K562 (cell line): ENCODE results near the gene KAZN.

Source experiments
- CBFA2T3 ChIP-seq: fragments of 450-650 bp; IDR thresholded peaks from 2 replicates; pipeline ENCODE4 v1.6.1; 2017
- E2F1 ChIP-seq: sonication (generic); formaldehyde crosslinking; IDR thresholded peaks from 2 replicates; pipeline ENCODE4 v1.8.1; 2023; ENCODE audit warnings: mild to moderate bottlenecking, missing genetic modification reagents, moderate library complexity
- E2F8 ChIP-seq: fragments of 450-650 bp; IDR thresholded peaks from 2 replicates; pipeline ENCODE4 v1.7.1; 2018; ENCODE audit warnings: mild to moderate bottlenecking, low read depth; ENCODE audit not compliant: partially characterized antibody
- SFPQ ChIP-seq: fragments of 200-400 bp; formaldehyde crosslinking; IDR thresholded peaks from 2 replicates; pipeline ENCODE4 v1.6.1; 2017; ENCODE audit warnings: mild to moderate bottlenecking, low read depth, low read length, moderate library complexity
- SIN3A ChIP-seq, 2 experiments: fragments of 150-350 bp in 1 of 2; IDR thresholded peaks; 2 replicates each; pipeline ENCODE4 v1.6.1; 2011 to 2016; ENCODE audit warnings: borderline replicate concordance in 2 of 2, low read depth in 2 of 2, low read length in 2 of 2, mild to moderate bottlenecking in 2 of 2, moderate library complexity in 2 of 2; ENCODE audit not compliant: control insufficient read depth in 1 of 2
- SP2 ChIP-seq: IDR thresholded peaks from 2 replicates; pipeline ENCODE4 v1.6.1; 2011; ENCODE audit warnings: mild to moderate bottlenecking, low read depth, low read length, moderate library complexity; ENCODE audit not compliant: poor library complexity, severe bottlenecking; ENCODE audit errors: extremely low read depth
- ZNF354B ChIP-seq: fragments of 250-450 bp; sonication (Bioruptor Pico); IDR thresholded peaks from 2 replicates; pipeline ENCODE4 v1.4.0; 2020
- TF ChIP-seq, protein P1 (sequence below), 3 experiments: IDR thresholded peaks in 2 of 3; conservative IDR thresholded peaks in 1 of 3; 2 replicates each; pipeline ENCODE4 v1.5.1; 2011 to 2012; ENCODE audit warnings: low read length in 3 of 3, mild to moderate bottlenecking in 3 of 3, control low read depth in 2 of 3, improper control_type of control experiment in 1 of 3, inconsistent platforms in 1 of 3, low read depth in 1 of 3, mixed read lengths in 1 of 3, moderate library complexity in 1 of 3; ENCODE audit not compliant: insufficient read depth in 2 of 3

- TF ChIP-seq E2F8 (no peak), ZNF354B (CRISPR knock-in tag) (no peak), SFPQ (no peak), CBFA2T3 (no peak), E2F1 (CRISPR knock-in tag) (no peak), SP2 (no peak), SIN3A (IDR thresholded peaks at IDR 0.05; ENCODE audit: borderline replicate concordance in 2 of 2, control insufficient read depth in 1 of 2, low read depth in 2 of 2, low read length in 2 of 2) (no peak)
- TF ChIP-seq, protein P1, sequence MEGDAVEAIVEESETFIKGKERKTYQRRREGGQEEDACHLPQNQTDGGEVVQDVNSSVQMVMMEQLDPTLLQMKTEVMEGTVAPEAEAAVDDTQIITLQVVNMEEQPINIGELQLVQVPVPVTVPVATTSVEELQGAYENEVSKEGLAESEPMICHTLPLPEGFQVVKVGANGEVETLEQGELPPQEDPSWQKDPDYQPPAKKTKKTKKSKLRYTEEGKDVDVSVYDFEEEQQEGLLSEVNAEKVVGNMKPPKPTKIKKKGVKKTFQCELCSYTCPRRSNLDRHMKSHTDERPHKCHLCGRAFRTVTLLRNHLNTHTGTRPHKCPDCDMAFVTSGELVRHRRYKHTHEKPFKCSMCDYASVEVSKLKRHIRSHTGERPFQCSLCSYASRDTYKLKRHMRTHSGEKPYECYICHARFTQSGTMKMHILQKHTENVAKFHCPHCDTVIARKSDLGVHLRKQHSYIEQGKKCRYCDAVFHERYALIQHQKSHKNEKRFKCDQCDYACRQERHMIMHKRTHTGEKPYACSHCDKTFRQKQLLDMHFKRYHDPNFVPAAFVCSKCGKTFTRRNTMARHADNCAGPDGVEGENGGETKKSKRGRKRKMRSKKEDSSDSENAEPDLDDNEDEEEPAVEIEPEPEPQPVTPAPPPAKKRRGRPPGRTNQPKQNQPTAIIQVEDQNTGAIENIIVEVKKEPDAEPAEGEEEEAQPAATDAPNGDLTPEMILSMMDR (IDR thresholded peaks at IDR 0.05 in 2 of 3, conservative IDR thresholded peaks at IDR 0.05 in 1 of 3; ENCODE audit: insufficient read depth in 2 of 3, low read depth in 1 of 3, low read length in 3 of 3) = no peak
Measured at GRCh38 chr1:14682941-14683621, 84.6 kb downstream of the KAZN start.
